Activated CD8-positive, alpha-beta memory T cell treated with anti-CD3 and anti-CD28 coated beads, Interleukin-2, amount 50 U/mL, for 1 hour (primary cell): ENCODE results near the gene SMIM3.
"Not testable (repeated sequence)": the region's sequence is repeated elsewhere in the genome, so short reads cannot be mapped to it uniquely, and the experiment has no call there.

ENCODE experiments used
- DNase-seq: peaks from one replicate; pipeline ENCODE4 v3.0.0-alpha.2; 2020; ENCODE audit errors: extremely low read depth

SMIM3 gene

DNA sequence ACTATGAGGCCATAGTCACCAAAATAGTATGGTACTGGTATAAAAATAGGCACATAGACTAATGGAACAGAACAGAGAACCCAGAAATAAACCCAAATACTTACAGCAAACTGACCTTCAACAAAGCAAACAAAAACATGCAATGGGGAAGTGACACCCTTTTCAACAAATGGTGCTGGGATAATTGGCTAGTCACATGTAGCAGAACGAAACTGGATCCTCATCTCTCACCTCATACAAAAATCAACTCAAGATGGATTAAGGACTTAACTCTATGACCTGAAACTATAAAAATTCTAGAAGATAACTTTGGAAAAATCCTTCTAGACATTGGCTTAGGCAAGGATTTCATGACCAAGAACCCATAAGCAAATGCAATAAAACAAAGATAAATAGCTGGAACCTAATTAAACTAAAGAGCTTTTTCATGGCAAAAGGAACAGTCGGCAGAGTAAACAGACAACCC lies 14.9 kb downstream of the SMIM3 start:
- not testable (repeated sequence) for DNase-seq

- DNase-seq, result no peak
Observed at GRCh38 chr5:150794927-150795326, 16.4 kb downstream of the SMIM3 start.

- DNase-seq, result no peak
Observed at GRCh38 chr5:150797384-150797783, 18.8 kb downstream of the SMIM3 start.

- DNase-seq, result no peak
Observed at GRCh38 chr5:150801117-150801927, 22.8 kb downstream of the SMIM3 start.

- no peak for DNase-seq
Observed at GRCh38 chr5:150804388-150804787, 25.8 kb downstream of the SMIM3 start.

DNA sequence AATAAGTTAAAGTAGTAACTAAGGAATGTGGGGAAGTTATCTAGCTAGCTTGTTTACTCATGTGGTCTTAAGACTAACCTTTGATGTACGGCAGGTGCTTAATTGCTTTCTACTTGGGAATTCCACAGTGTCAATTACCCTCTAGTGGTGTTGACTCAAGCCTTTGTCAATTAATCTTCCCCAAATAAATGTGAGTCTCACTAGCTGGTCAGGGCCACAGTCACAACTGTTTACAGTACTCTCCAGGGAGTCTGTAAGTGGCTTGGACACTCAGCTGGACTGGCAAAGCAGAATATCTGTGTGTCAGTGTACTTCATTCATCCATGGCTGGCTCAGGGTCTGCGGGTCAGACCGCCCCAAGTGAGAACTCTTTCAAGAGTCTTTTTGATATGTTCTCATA lies 30.8 kb downstream of the SMIM3 start:
- no peak for DNase-seq

GRCh38 chr5:150815010-150815409 lies 36.5 kb downstream of the SMIM3 start:
- DNase-seq, result no peak

GRCh38 chr5:150816946-150817345 lies 38.4 kb downstream of the SMIM3 start:
- no peak for DNase-seq

- no peak for DNase-seq
Observed at GRCh38 chr5:150829744-150830143, 51.2 kb downstream of the SMIM3 start.

DNA sequence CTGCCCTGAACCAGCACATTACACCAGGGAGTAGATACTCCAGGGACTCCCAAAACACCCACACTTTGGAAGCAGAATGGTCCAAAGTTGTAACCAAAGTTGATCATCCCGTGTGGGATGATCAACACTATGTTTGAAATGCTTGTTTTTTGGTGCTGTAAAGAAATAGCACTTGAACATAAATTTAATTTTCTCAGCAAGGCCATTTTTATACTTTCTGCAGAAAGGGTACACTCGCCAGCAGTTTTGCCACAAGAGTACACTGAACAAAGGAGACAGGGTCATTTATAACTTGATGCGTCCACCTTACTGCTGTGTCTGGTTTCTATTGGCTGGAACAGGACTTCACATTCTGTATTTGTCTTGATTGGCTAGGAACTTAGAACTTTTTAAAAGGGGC lies 53.3 kb downstream of the SMIM3 start:
- not testable (repeated sequence) for DNase-seq

GRCh38 chr5:150836064-150836463 lies 57.5 kb downstream of the SMIM3 start:
- no peak for DNase-seq

DNA sequence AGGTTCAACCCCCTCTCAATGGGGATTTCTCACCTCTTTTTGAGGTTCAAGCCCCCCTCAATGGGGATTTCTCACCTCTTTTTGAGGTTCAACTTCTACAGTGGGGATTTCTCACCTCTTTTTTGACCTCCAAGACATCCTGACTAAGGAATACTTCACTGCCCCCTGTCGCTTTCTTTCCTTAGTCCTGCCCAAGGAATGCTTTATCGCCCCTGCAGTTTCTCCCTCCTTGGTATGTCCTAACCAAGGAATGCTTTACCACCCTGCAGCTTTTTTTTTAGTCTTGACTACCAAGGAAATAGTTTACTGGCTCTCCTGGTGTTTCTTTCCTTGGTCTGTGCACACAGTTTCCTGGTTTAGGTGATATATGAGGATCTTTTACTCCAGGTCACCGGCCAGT lies 58.1 kb downstream of the SMIM3 start:
- no peak for DNase-seq

- DNase-seq, result not testable (repeated sequence)
Observed at GRCh38 chr5:150845185-150845859, 66.8 kb downstream of the SMIM3 start.

- not testable (repeated sequence) for DNase-seq
Observed at GRCh38 chr5:150846308-150846653, 67.7 kb downstream of the SMIM3 start, which contains the start of gene IRGM. Gene IRGM, plus strand, starts transcription at chr5:150846521. Its CDS starts 1,603 bp downstream, at chr5:150848124.
